MM.1S (cell line): ENCODE data around the gene PLEKHH1.

Experiments
- DNase-seq: peaks from one replicate; pipeline ENCODE4 v3.0.0-alpha.2; 2015
- H2AFZ ChIP-seq: fragments of 300-600 bp; sonication (generic); 2 replicates; pipeline ENCODE4 v1.6.0; 2016; ENCODE audit warnings: antibody characterized with exemption, low read length
- H3F3A ChIP-seq: fragments of 300-600 bp; sonication (generic); 2 replicates; pipeline ENCODE4 v1.6.1; 2016; ENCODE audit warnings: mild to moderate bottlenecking, antibody characterized with exemption, low read length, moderate library complexity, mixed read lengths; ENCODE audit not compliant: insufficient read depth
- H3K27ac ChIP-seq: fragments of 300-600 bp; sonication (generic); 2 replicates; pipeline ENCODE4 v1.5.1; 2016; ENCODE audit warnings: mild to moderate bottlenecking, low read length
- H3K27me3 ChIP-seq: fragments of 300-600 bp; sonication (generic); replicated peaks from 2 replicates; pipeline ENCODE4 v1.6.0; 2016; ENCODE audit warnings: low read length; ENCODE audit not compliant: insufficient read depth
- H3K36me3 ChIP-seq: fragments of 300-600 bp; sonication (generic); replicated peaks from 2 replicates; pipeline ENCODE4 v1.6.1; 2016; ENCODE audit warnings: mild to moderate bottlenecking, low read length, mixed read lengths; ENCODE audit not compliant: insufficient read depth
- H3K4me1 ChIP-seq: fragments of 300-600 bp; sonication (generic); 2 replicates; pipeline ENCODE4 v1.6.1; 2016; ENCODE audit warnings: low read length, mixed read lengths
- H3K4me2 ChIP-seq: fragments of 300-600 bp; sonication (generic); 2 replicates; pipeline ENCODE4 v1.6.0; 2016; ENCODE audit warnings: low read depth, low read length
- H3K4me3 ChIP-seq: fragments of 300-600 bp; sonication (generic); 2 replicates; pipeline ENCODE4 v1.5.1; 2016; ENCODE audit warnings: low read length, mixed read lengths
- H3K79me2 ChIP-seq: fragments of 300-600 bp; sonication (generic); 2 replicates; pipeline ENCODE4 v1.6.1; 2016; ENCODE audit warnings: mixed run types, low read length, mixed read lengths
- H3K9ac ChIP-seq: fragments of 300-600 bp; sonication (generic); 2 replicates; pipeline ENCODE4 v1.6.1; 2016; ENCODE audit warnings: low read length, mixed read lengths
- H3K9me2 ChIP-seq: fragments of 300-600 bp; sonication (generic); replicated peaks from 2 replicates; pipeline ENCODE4 v1.6.1; 2016; ENCODE audit warnings: mild to moderate bottlenecking, low read length, mixed read lengths; ENCODE audit not compliant: insufficient read depth
- H3K9me3 ChIP-seq: fragments of 300-600 bp; sonication (generic); replicated peaks from 2 replicates; pipeline ENCODE4 v1.6.1; 2016; ENCODE audit warnings: mild to moderate bottlenecking, low read length, mixed read lengths; ENCODE audit not compliant: insufficient read depth
- H4K20me1 ChIP-seq: fragments of 300-600 bp; sonication (generic); 2 replicates; pipeline ENCODE4 v1.6.1; 2016; ENCODE audit warnings: mild to moderate bottlenecking, low read length, moderate library complexity, mixed read lengths; ENCODE audit not compliant: insufficient read depth
- CTCF ChIP-seq: fragments of 300-600 bp; sonication (generic); IDR thresholded peaks from 2 replicates; pipeline ENCODE4 v1.5.1; 2016; ENCODE audit warnings: antibody characterized with exemption, low read length, mixed read lengths
- EZH2 ChIP-seq: fragments of 300-600 bp; sonication (generic); optimal IDR thresholded peaks from 2 replicates; pipeline ENCODE3; 2017; ENCODE audit warnings: low read depth, mild to moderate bottlenecking, antibody characterized with exemption, low read length, mixed read lengths
- EZH2phosphoT487 ChIP-seq: fragments of 300-600 bp; sonication (generic); IDR thresholded peaks from 2 replicates; pipeline ENCODE4 v1.6.1; 2018; ENCODE audit warnings: antibody characterized with exemption, low read length

PLEKHH1 gene

GRCh38 chr14:67493092-67493717 is 39.9 kb upstream of the PLEKHH1 start:
- no peaks in the 10 kb centered on the region for H3K36me3 ChIP-seq
- H3K27ac ChIP-seq, result peak overlapping the region; percentile 21; the same call in 1 of the 2 replicates
- no peak overlapping the region for H3K4me3 ChIP-seq
- no peaks in the 10 kb centered on the region for H3K27me3 ChIP-seq
- no peak for TF ChIP-seq EZH2
- H4K20me1 ChIP-seq, result no peaks in the 10 kb centered on the region
- no peak overlapping the region for H3K9ac ChIP-seq
- no peaks in the 10 kb centered on the region for H3K9me2 ChIP-seq
- H3K4me1 ChIP-seq, result peaks cover 18% of the 10 kb centered on the region
- no peak overlapping the region for H2AFZ ChIP-seq
- no peaks in the 10 kb centered on the region for H3K79me2 ChIP-seq
- no peak overlapping the region for H3K4me2 ChIP-seq
- peaks cover 13% of the 10 kb centered on the region; the same call in 1 of the 2 replicates for H3F3A ChIP-seq
- H3K9me3 ChIP-seq, result no peaks in the 10 kb centered on the region
- peak; percentile 20 for DNase-seq

- no peaks in the 10 kb centered on the region for H3K36me3 ChIP-seq
- H4K20me1 ChIP-seq, result no peaks in the 10 kb centered on the region
- no peaks in the 10 kb centered on the region for H3K79me2 ChIP-seq
- no peak overlapping the region for H3K27ac ChIP-seq
- no peak overlapping the region for H3K4me3 ChIP-seq
- peaks cover 5% of the 10 kb centered on the region; the same call in 1 of the 2 replicates for H3F3A ChIP-seq
- H3K27me3 ChIP-seq, result no peaks in the 10 kb centered on the region
- peaks cover 10% of the 10 kb centered on the region for H3K4me1 ChIP-seq
- TF ChIP-seq CTCF (no peak), EZH2phosphoT487 (no peak), EZH2 (no peak)
- H3K9me2 ChIP-seq, result no peaks in the 10 kb centered on the region
- H3K4me2 ChIP-seq, result no peak overlapping the region
- no peaks in the 10 kb centered on the region for H3K9me3 ChIP-seq
- no peak overlapping the region for H3K9ac ChIP-seq
- DNase-seq, result no peak
- no peak overlapping the region for H2AFZ ChIP-seq
These were observed 37.3 kb upstream of the PLEKHH1 start for GRCh38 chr14:67495827-67496226.

GRCh38 chr14:67497216-67497615 is 35.9 kb upstream of the PLEKHH1 start:
- H3K79me2 ChIP-seq, result no peaks in the 10 kb centered on the region

More at GRCh38 chr14:67497216-67497615, 35.9 kb upstream of the PLEKHH1 start:
- no peak overlapping the region for H3K9ac ChIP-seq
- H3K4me2 ChIP-seq, result no peak overlapping the region
- no peaks in the 10 kb centered on the region for H3K27me3 ChIP-seq
- no peak overlapping the region for H3K27ac ChIP-seq
- H3K36me3 ChIP-seq, result no peaks in the 10 kb centered on the region
- H3K4me1 ChIP-seq, result peaks cover 7% of the 10 kb centered on the region
- H3K9me2 ChIP-seq, result no peaks in the 10 kb centered on the region
- H3K4me3 ChIP-seq, result no peak overlapping the region
- no peak for TF ChIP-seq CTCF
- DNase-seq, result no peak
- H2AFZ ChIP-seq, result no peak overlapping the region
- H3F3A ChIP-seq, result peaks cover 5% of the 10 kb centered on the region; the same call in 1 of the 2 replicates
- no peaks in the 10 kb centered on the region for H3K9me3 ChIP-seq
- no peaks in the 10 kb centered on the region for H4K20me1 ChIP-seq
